SH-SY5Y (cell line): ENCODE data around the gene PRR14.

Experiments
- GATA2 ChIP-seq: IDR thresholded peaks from 2 replicates; pipeline ENCODE4 v1.6.1; 2011; ENCODE audit warnings: mild to moderate bottlenecking, low read depth, low read length
- GATA3 ChIP-seq: IDR thresholded peaks from 2 replicates; pipeline ENCODE4 v1.6.1; 2011; ENCODE audit warnings: low read depth, mild to moderate bottlenecking, low read length, moderate library complexity

- TF ChIP-seq GATA3: no peak
- TF ChIP-seq GATA2: no peak
Observed at GRCh38 chr16:30636599-30636998, 14.2 kb upstream of the PRR14 start.
